IPS-18a (cell line): ENCODE data around the gene CRAMP1.

Experiments used
- H3K27ac ChIP-seq: one replicate; pipeline ENCODE4 v1.5.1; 2013; ENCODE audit warnings: low read length
- H3K27me3 ChIP-seq: one replicate; pipeline ENCODE4 v1.6.1; 2013; ENCODE audit warnings: mild to moderate bottlenecking, low read length; ENCODE audit not compliant: control insufficient read depth, insufficient read depth
- H3K36me3 ChIP-seq: one replicate; pipeline ENCODE4 v1.6.1; 2013; ENCODE audit warnings: low read depth, low read length; ENCODE audit not compliant: control insufficient read depth
- H3K4me1 ChIP-seq: one replicate; pipeline ENCODE4 v1.6.1; 2013; ENCODE audit warnings: low read depth, low read length; ENCODE audit not compliant: control insufficient read depth
- H3K4me3 ChIP-seq: one replicate; pipeline ENCODE4 v1.5.1; 2013; ENCODE audit warnings: low read length
- H3K9ac ChIP-seq: one replicate; pipeline ENCODE4 v1.6.1; 2013; ENCODE audit warnings: mild to moderate bottlenecking, low read length, moderate library complexity
- H3K9me3 ChIP-seq: one replicate; pipeline ENCODE4 v1.6.1; 2013; ENCODE audit warnings: low read depth, low read length; ENCODE audit not compliant: control insufficient read depth

Gene CRAMP1

GRCh38 chr16:1612320-1613111, at the start of gene CRAMP1:
CRAMP1 (plus strand) TSS chr16:1612360; CDS start chr16:1614640, 2,280 bp downstream.
- H3K9me3 ChIP-seq = no peaks in the 10 kb centered on the region
- peaks cover 25% of the 10 kb centered on the region for H3K27me3 ChIP-seq
- H3K27ac ChIP-seq = no peak within 1 kb of the TSS
- H3K4me3 ChIP-seq = peak within 1 kb of the TSS; percentile 80
- peak within 1 kb of the TSS; percentile 52 for H3K9ac ChIP-seq
- peaks cover 26% of the 10 kb centered on the region for H3K4me1 ChIP-seq
- peaks cover 9% of the 10 kb centered on the region for H3K36me3 ChIP-seq

- Histone ChIP-seq H3K4me3 (no peak overlapping the region), H3K4me1 (no peaks in the 10 kb centered on the region), H3K9ac (no peak overlapping the region), H3K27ac (no peak overlapping the region), H3K36me3 (peaks cover 25% of the 10 kb centered on the region), H3K27me3 (no peaks in the 10 kb centered on the region), H3K9me3 (no peaks in the 10 kb centered on the region)
Observed at GRCh38 chr16:1563786-1564185, 48.4 kb upstream of the CRAMP1 start.

GRCh38 chr16:1564325-1564724, 47.8 kb upstream of the CRAMP1 start:
- Histone ChIP-seq H3K4me1 (no peaks in the 10 kb centered on the region), H3K27ac (no peak overlapping the region), H3K27me3 (no peaks in the 10 kb centered on the region), H3K36me3 (peaks cover 25% of the 10 kb centered on the region), H3K9me3 (no peaks in the 10 kb centered on the region), H3K4me3 (no peak overlapping the region), H3K9ac (no peak overlapping the region)

GRCh38 chr16:1565083-1565805, 46.9 kb upstream of the CRAMP1 start:
- Histone ChIP-seq H3K36me3 (peaks cover 20% of the 10 kb centered on the region), H3K9ac (no peak overlapping the region), H3K27me3 (no peaks in the 10 kb centered on the region), H3K27ac (no peak overlapping the region), H3K9me3 (no peaks in the 10 kb centered on the region), H3K4me3 (no peak overlapping the region), H3K4me1 (no peaks in the 10 kb centered on the region)

GRCh38 chr16:1567988-1568387, 44.2 kb upstream of the CRAMP1 start:
- Histone ChIP-seq H3K9ac (no peak overlapping the region), H3K9me3 (no peaks in the 10 kb centered on the region), H3K27ac (no peak overlapping the region)

GRCh38 chr16:1571012-1571671, 41.0 kb upstream of the CRAMP1 start:
- Histone ChIP-seq H3K4me1 (no peaks in the 10 kb centered on the region), H3K36me3 (peaks cover 4% of the 10 kb centered on the region), H3K27me3 (no peaks in the 10 kb centered on the region), H3K9ac (no peak overlapping the region), H3K4me3 (no peak overlapping the region), H3K27ac (no peak overlapping the region), H3K9me3 (no peaks in the 10 kb centered on the region)

More at GRCh38 chr16:1567988-1568387, 44.2 kb upstream of the CRAMP1 start:
- no peak overlapping the region for H3K4me3 ChIP-seq
- H3K27me3 ChIP-seq = no peaks in the 10 kb centered on the region
- no peaks in the 10 kb centered on the region for H3K4me1 ChIP-seq
- peaks cover 4% of the 10 kb centered on the region for H3K36me3 ChIP-seq

GRCh38 chr16:1572673-1573072, 39.5 kb upstream of the CRAMP1 start:
- Histone ChIP-seq H3K27me3 (no peaks in the 10 kb centered on the region), H3K9ac (no peak overlapping the region), H3K27ac (no peak overlapping the region), H3K4me1 (no peaks in the 10 kb centered on the region), H3K36me3 (peaks cover 4% of the 10 kb centered on the region), H3K4me3 (no peak overlapping the region), H3K9me3 (no peaks in the 10 kb centered on the region)

GRCh38 chr16:1573301-1573700, 38.9 kb upstream of the CRAMP1 start:
- Histone ChIP-seq H3K4me1 (no peaks in the 10 kb centered on the region), H3K9ac (no peak overlapping the region)

GRCh38 chr16:1575578-1575977, 36.6 kb upstream of the CRAMP1 start:
- H3K9ac ChIP-seq = no peak overlapping the region
- no peaks in the 10 kb centered on the region for H3K27me3 ChIP-seq
- no peak overlapping the region for H3K4me3 ChIP-seq
- H3K36me3 ChIP-seq = peaks cover 2% of the 10 kb centered on the region
- no peaks in the 10 kb centered on the region for H3K4me1 ChIP-seq
- H3K27ac ChIP-seq = no peak overlapping the region
- H3K9me3 ChIP-seq = no peaks in the 10 kb centered on the region

More at GRCh38 chr16:1573301-1573700, 38.9 kb upstream of the CRAMP1 start:
- Histone ChIP-seq H3K4me3 (no peak overlapping the region), H3K36me3 (peaks cover 4% of the 10 kb centered on the region), H3K9me3 (no peaks in the 10 kb centered on the region), H3K27ac (no peak overlapping the region), H3K27me3 (no peaks in the 10 kb centered on the region)

GRCh38 chr16:1579214-1579613, 32.9 kb upstream of the CRAMP1 start:
- H3K27ac ChIP-seq = no peak overlapping the region
- peaks cover 4% of the 10 kb centered on the region for H3K36me3 ChIP-seq
- H3K4me1 ChIP-seq = no peaks in the 10 kb centered on the region

GRCh38 chr16:1580256-1580655, 31.9 kb upstream of the CRAMP1 start:
- H3K36me3 ChIP-seq = peaks cover 7% of the 10 kb centered on the region

More at GRCh38 chr16:1579214-1579613, 32.9 kb upstream of the CRAMP1 start:
- Histone ChIP-seq H3K9me3 (no peaks in the 10 kb centered on the region), H3K27me3 (no peaks in the 10 kb centered on the region), H3K9ac (no peak overlapping the region), H3K4me3 (no peak overlapping the region)

More at GRCh38 chr16:1580256-1580655, 31.9 kb upstream of the CRAMP1 start:
- Histone ChIP-seq H3K27me3 (no peaks in the 10 kb centered on the region), H3K9me3 (no peaks in the 10 kb centered on the region), H3K27ac (no peak overlapping the region), H3K4me3 (no peak overlapping the region), H3K4me1 (no peaks in the 10 kb centered on the region), H3K9ac (no peak overlapping the region)
